GM12875 (cell line): ENCODE results near the gene ETF1.

ENCODE experiments used
- H3K4me3 ChIP-seq: one replicate; pipeline ENCODE4 v1.5.1; 2011; ENCODE audit warnings: low read depth, low read length, control low read depth
- TF ChIP-seq, protein P1 (sequence below): IDR thresholded peaks from 2 replicates; pipeline ENCODE4 v1.5.1; 2011; ENCODE audit warnings: low read depth, mild to moderate bottlenecking, control low read depth, inconsistent platforms, low read length, moderate library complexity, borderline replicate concordance; ENCODE audit not compliant: insufficient read depth

ETF1 gene

DNA sequence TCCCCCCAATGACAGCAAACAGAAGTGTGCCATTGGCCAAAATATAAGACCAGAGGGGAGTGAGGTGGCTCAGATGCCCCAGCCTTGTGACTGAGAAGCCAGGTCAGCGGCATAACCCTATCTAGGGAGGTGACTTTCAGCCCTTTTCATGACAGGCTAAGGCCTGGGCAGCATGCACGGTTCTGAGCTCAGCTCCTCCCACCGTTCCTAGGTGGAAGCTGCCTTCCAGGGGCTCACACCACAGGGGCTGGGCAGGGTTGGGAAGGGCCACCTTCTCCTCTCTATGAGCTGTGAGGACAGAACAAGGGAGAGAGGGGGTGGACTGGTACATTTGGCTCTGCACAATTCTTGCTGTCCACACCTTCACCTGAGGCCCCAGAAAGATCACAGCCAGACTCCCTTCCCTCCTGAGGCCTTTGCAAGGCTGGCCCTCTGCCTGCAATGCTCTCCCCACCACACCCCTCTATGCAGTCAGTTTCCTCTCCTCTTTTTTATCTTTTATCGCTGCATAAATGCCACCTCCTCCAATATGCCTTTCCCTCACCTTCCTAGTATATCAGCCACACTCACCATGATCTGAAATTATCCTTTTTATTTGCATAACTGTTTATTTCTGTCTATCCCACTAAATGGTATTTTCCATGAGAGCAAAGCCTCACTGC lies 82.9 kb downstream of the ETF1 start:
- TF ChIP-seq, protein P1, sequence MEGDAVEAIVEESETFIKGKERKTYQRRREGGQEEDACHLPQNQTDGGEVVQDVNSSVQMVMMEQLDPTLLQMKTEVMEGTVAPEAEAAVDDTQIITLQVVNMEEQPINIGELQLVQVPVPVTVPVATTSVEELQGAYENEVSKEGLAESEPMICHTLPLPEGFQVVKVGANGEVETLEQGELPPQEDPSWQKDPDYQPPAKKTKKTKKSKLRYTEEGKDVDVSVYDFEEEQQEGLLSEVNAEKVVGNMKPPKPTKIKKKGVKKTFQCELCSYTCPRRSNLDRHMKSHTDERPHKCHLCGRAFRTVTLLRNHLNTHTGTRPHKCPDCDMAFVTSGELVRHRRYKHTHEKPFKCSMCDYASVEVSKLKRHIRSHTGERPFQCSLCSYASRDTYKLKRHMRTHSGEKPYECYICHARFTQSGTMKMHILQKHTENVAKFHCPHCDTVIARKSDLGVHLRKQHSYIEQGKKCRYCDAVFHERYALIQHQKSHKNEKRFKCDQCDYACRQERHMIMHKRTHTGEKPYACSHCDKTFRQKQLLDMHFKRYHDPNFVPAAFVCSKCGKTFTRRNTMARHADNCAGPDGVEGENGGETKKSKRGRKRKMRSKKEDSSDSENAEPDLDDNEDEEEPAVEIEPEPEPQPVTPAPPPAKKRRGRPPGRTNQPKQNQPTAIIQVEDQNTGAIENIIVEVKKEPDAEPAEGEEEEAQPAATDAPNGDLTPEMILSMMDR: no peak

GRCh38 chr5:138459311-138459933 lies 83.6 kb downstream of the ETF1 start:
- TF ChIP-seq, protein P1: no peak
- no peak overlapping the region for H3K4me3 ChIP-seq

More for the DNA sequence above, 82.9 kb downstream of the ETF1 start:
- no peak overlapping the region for H3K4me3 ChIP-seq

DNA sequence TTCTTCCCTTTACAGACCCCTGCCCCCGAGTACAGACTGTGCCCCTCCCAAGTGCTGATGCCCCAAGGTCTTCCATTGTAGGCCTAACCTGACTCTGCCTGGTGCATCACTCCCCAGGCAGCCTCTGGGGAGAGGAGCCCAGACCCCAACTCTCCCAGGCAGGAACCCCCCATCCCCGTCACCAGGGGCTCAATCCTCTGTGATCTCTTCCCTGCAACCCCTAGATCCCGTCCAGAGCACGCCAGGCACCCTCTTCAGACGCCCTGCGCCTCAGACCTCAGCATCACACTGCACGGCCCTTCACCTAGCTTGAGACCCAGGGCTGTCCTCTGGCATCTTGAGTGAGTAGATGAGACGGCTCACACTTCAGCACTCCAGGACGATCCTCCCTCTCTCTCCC lies 84.2 kb downstream of the ETF1 start:
- TF ChIP-seq, protein P1: no peak
- no peak overlapping the region for H3K4me3 ChIP-seq

DNA sequence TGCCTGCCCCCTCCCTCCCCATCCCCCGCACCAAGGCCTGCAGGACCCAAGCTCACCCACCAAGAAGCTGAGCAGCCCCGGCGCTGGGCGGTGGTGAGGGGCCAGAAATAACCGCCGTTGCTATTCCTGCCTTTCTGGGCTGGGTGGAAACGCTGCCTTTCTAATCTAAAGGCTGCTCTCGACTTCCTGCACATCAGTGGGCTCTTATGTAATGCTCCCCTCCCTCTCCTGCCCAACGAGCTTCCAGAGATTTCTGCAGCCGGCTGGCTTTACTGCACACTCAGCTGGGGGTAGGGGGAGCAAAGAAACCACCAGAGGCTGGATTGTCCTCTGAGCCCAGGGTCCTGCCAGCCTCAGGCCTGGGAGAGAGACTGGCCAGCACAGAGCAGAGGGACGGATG lies 84.7 kb downstream of the ETF1 start:
- no peak overlapping the region for H3K4me3 ChIP-seq
- TF ChIP-seq, protein P1: no peak

DNA sequence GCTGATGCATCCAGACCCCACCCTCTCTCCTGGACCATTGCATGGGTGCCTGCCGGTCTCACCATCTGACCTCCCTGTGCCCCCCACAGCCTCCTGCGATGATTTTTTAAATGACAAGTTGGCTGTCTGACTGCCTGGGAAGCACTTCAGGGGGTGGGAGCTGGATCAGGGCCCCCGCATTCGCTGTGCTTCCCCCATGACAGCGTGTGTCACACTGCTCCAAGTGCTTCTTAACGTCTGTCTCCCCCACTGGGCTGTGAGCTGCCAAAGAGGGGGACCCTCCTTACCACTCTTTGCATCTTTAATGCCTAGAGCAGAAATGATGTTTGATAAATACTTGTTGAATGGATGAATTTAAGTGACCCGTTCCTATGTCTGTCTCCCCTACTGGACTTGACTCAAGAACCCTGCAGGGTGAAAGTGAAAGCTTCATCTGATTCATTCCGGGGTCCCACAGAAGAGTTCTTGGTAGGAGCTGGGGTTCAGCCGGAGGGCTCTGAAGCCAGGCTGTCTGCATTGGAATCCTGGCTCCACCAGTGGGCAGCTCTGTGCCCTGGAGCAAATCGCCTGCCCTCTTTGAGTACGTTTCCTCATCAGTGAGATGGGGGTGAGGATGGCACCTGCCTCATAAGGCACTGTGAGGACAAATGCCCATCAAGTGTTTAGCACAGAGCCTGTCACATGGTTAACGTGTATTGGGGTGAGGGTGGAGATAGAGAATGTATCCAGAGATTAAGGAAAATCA lies 85.3 kb downstream of the ETF1 start:
- TF ChIP-seq, protein P1: no peak
- no peak overlapping the region for H3K4me3 ChIP-seq
